Heart left ventricle (tissue), 16 donors: ENCODE results near the gene SPOCK1. TPM values are rescaled to one million over a fixed set of nuclear protein-coding genes. Genes with fewer than 3 reads are reported as not detected.

ENCODE experiments used
- ATAC-seq, 4 donors: fragments of 200-7000 bp; cut with Tn5 transposase; one replicate each; pipeline ENCODE4 v1.9.1; 2020 to 2022; ENCODE audit warnings: moderate library complexity in 4 of 4, mild to moderate bottlenecking in 3 of 4, moderate number of reproducible peaks in 1 of 4
- DNase-seq, 5 donors: peaks; one replicate each; pipeline ENCODE4 v3.0.0-alpha.2; 2020
- H3K27ac ChIP-seq, 12 donors: fragments of 200-600 bp; sonication (generic) in 4 of 12; one replicate each; pipeline versions ENCODE4 v1.5.0 to v1.8.0; 2016 to 2022; ENCODE audit warnings: mild to moderate bottlenecking in 2 of 12
- H3K27me3 ChIP-seq, 9 donors: fragments of 200-600 bp; sonication (generic) in 2 of 9; one replicate each; pipeline versions ENCODE4 v1.5.1 to v1.8.0; 2016 to 2022; ENCODE audit warnings: mild to moderate bottlenecking in 3 of 9
- H3K36me3 ChIP-seq, 9 donors: fragments of 200-600 bp; sonication (generic) in 2 of 9; one replicate each; pipeline versions ENCODE4 v1.5.0 to v1.8.0; 2018 to 2022; ENCODE audit warnings: mild to moderate bottlenecking in 2 of 9
- H3K4me1 ChIP-seq, 12 donors: fragments of 200-600 bp; sonication (generic) in 4 of 12; one replicate each; pipeline versions ENCODE4 v1.5.0 to v1.8.0; 2016 to 2022; ENCODE audit warnings: mild to moderate bottlenecking in 3 of 12
- H3K4me3 ChIP-seq, 12 donors: fragments of 200-600 bp; sonication (generic) in 4 of 12; one replicate each; pipeline versions ENCODE4 v1.5.0 to v1.8.0; 2017 to 2022; ENCODE audit warnings: mild to moderate bottlenecking in 9 of 12, moderate library complexity in 4 of 12
- H3K9me3 ChIP-seq, 12 donors: fragments of 200-600 bp; sonication (generic) in 4 of 12; one replicate each; pipeline versions ENCODE4 v1.5.0 to v1.8.0; 2016 to 2022; ENCODE audit warnings: mild to moderate bottlenecking in 1 of 12
- CTCF ChIP-seq, 12 donors: fragments of 200-600 bp; sonication (generic) in 4 of 12; IDR thresholded peaks; one replicate each; pipeline versions ENCODE4 v1.5.0 to v1.8.0; 2018 to 2022; ENCODE audit warnings: antibody characterized with exemption in 12 of 12, mild to moderate bottlenecking in 5 of 12
- POLR2A ChIP-seq, 2 donors: fragments of 450-650 bp; IDR thresholded peaks; one replicate each; pipeline ENCODE4 v1.6.1; 2017; ENCODE audit warnings: antibody characterized with exemption in 2 of 2, mild to moderate bottlenecking in 2 of 2, moderate library complexity in 2 of 2
- WGBS, 4 donors: extraction: QIAGEN DNeasy Blood & Tissue Kit in 2 of 4; methylation state at CpG; one replicate each; pipeline versions ENCODE4 v1.1.5 to v1.1.7; 2013 to 2018; 5-methylcytosine and 5-hydroxymethylcytosine counted together
- intact Hi-C, 10 donors: fragments of 100-400 bp; cut with DNase I; formaldehyde crosslinking; loops; one replicate each; pipeline versions ENCODE4 v1.11.1 to v1.14.2; 2022
- polyA plus RNA-seq, 2 donors: library from polyadenylated mRNA; stranded (reverse); fragments of 200-250 nt; gene quantifications; one replicate each; pipeline ENCODE4 v1.2.3, GENCODE V29; 2013
- total RNA-seq, 9 donors: library from RNA; depleted of rRNA in 2 of 9; stranded (reverse); fragments of >200 nt in 2 of 9; fragmentation: NEBNext Ultra II Directional in 3 of 9; extraction: Animal tissue kit (Norgen Biotek cat#: 25700) in 3 of 9; gene quantifications; one replicate each; pipeline versions ENCODE4 v1.1.0 to v1.2.4, GENCODE V29; 2016 to 2023
- donor health status: ischemic (EF 13 %, LVEDD 7.1; RV severe dilation, severe dysfunction).
- donor health status: healthy with polysubstance abuse.
- donor health status: DM: no; HTN: yes; CAD: no.
- donor health status: DM: no; HTN: no; CAD: no.
- donor health status: ischemic (EF 25% LVEDD 6.9; RV normal size, moderate dysfunction).
- donor health status: ischemic (EF 25% LVEDD 5.7; RV mildly dilated, moderate dysfunction).
- donor health status: healthy.
- donor health status: DM: yes; HTN: yes; CAD: no.
- donor health status: ischemic (EF 35%, LVEDD 5.7; RV mildly dilated, moderate dysfunction).
- donor health status: nonischemic (EF 11% LVEDD 7.7; RV severe dilation, severe dysfunction).
- donor health status: DM: yes; HTN: yes; CAD: no.
- donor health status: PGD.
- donor health status: ischemic (EF 29% LVEDD 5.4; RV normal size, mild dysfunction).
- donor health status: nonischemic (EF 23%, LVEDD 6.1; RV moderate dilation, normal function).

The SPOCK1 gene
- total and polyA plus RNA-seq, 11 donors: 7.8 to 51.2 (median 19.9) TPM

DNA sequence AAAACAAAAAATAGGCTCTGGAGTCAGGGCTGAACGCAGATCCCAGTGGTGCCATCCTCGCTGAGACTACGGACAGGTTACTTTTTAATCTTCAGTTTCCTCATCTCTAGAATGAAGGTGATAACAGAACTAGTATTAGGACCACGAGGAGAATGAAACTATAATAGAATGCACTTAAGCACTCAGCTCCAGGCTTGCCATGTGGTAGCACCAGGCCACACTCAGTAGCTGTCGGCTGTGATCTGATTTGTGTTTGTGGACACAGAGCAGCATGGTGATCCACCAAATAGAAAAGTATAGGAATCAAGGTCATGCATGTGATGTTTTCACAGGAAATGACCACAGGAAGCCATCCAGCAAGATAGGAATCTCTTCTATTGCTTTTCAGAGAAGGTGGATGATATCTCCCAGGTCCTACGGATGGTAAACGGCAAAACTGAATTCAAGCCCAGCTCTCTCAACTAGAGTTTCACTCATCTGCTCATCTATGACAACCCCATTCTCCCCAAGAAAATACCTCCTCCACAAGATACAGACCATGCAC, 498.0 kb downstream of the SPOCK1 start:
- no peak overlapping the region for H3K4me3 ChIP-seq
- peaks cover 0 to 11% (median 0%) of the 10 kb centered on the region in 12 donors for H3K9me3 ChIP-seq
- H3K4me1 ChIP-seq: peaks cover 0 to 26% (median 2%) of the 10 kb centered on the region in 12 donors
- intact Hi-C loops: no loop called here
- no peak overlapping the region for H3K27ac ChIP-seq
- H3K36me3 ChIP-seq: no peaks in the 10 kb centered on the region
- WGBS, 4 donors: 60 to 71% (median 68%) methylated on average over 7 of the region's 7 CpGs
- H3K27me3 ChIP-seq: no peaks in the 10 kb centered on the region
- no peak for TF ChIP-seq CTCF (IDR thresholded peaks at IDR 0.05)
- peak in 2 of 4 donors; percentile 54 for ATAC-seq
- DNase-seq: no peak

DNA sequence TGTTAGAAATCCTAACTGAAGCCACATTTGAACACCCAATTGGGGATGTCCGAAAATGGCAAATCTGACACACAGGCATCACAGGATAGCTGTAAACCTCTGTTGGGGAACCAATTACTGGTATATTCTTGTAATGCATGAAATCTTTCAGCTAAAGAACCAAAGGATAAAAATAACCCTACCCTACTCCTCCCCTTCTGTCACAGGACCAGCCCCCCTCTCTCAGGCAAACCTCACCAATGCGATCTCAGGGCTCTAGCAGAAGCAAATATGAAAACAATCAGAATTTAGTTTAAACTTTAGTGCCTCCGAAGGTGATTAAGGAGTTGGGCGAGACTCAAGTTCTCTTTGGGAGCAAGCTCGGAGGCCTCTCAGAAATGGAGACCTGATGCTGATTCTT, 499.3 kb downstream of the SPOCK1 start:
- intact Hi-C loops: loop anchor here in 2 of 10 donors (10.0 kb wide), 1 partner anchor 185 kb away; no protein-coding TSS in a partner anchor
- WGBS, 4 donors: 69 to 76% (median 71%) methylated on average over 5 of the region's 5 CpGs
- peak overlapping the region in 1 of 12 donors; percentile 14 for H3K27ac ChIP-seq
- H3K9me3 ChIP-seq: no peaks in the 10 kb centered on the region
- DNase-seq (no peak), ATAC-seq (peak in 1 of 4 donors; percentile 26)
- H3K4me1 ChIP-seq: peaks cover 0 to 25% (median 2%) of the 10 kb centered on the region in 12 donors
- H3K27me3 ChIP-seq: no peaks in the 10 kb centered on the region
- no peaks in the 10 kb centered on the region for H3K36me3 ChIP-seq
- H3K4me3 ChIP-seq: no peak overlapping the region
- TF ChIP-seq CTCF (IDR thresholded peaks at IDR 0.05) (no peak), POLR2A (IDR thresholded peaks at IDR 0.05) (no peak)

GRCh38 chr5:136998854-136999357, 500.2 kb downstream of the SPOCK1 start:
- WGBS, 4 donors: 79 to 85% (median 83%) methylated on average over 6 of the region's 6 CpGs
- Histone ChIP-seq H3K9me3 (no peaks in the 10 kb centered on the region), H3K27ac (no peak overlapping the region), H3K4me1 (peaks cover 0 to 25% (median 3%) of the 10 kb centered on the region in 12 donors), H3K36me3 (no peaks in the 10 kb centered on the region), H3K4me3 (no peak overlapping the region), H3K27me3 (no peaks in the 10 kb centered on the region)
- ATAC-seq (no peak), DNase-seq (no peak)
- TF ChIP-seq POLR2A (IDR thresholded peaks at IDR 0.05) (no peak), CTCF (IDR thresholded peaks at IDR 0.05) (no peak)
- intact Hi-C loops: loop anchor here in 2 of 10 donors (10.0 kb wide), 1 partner anchor 184 kb away; no protein-coding TSS in a partner anchor

- intact Hi-C loops: loop anchor here in 2 of 10 donors (10.0 kb wide), 1 partner anchor 179 kb away; no protein-coding TSS in a partner anchor
- DNase-seq: no peak
Observed at GRCh38 chr5:136994154-136994553, 505.0 kb downstream of the SPOCK1 start.

More at GRCh38 chr5:136994154-136994553, 505.0 kb downstream of the SPOCK1 start:
- TF ChIP-seq POLR2A (IDR thresholded peaks at IDR 0.05): no peak
- no peak for TF ChIP-seq CTCF (IDR thresholded peaks at IDR 0.05)
- peak in 2 of 4 donors; percentile 31 to 45 for ATAC-seq
- Histone ChIP-seq H3K27me3 (no peaks in the 10 kb centered on the region), H3K4me1 (peaks cover 0 to 33% (median 9%) of the 10 kb centered on the region in 12 donors), H3K36me3 (no peaks in the 10 kb centered on the region), H3K4me3 (no peak overlapping the region), H3K9me3 (no peaks in the 10 kb centered on the region), H3K27ac (peak overlapping the region in 8 of 12 donors; percentile 24 to 92 (median 66))
- WGBS, 4 donors: 36 to 56% (median 47%) methylated on average over 5 of the region's 5 CpGs
